ENCODE data around the gene PRAMEF11.

The PRAMEF11 gene

GRCh38 chr1:12775443-12775842, 55.8 kb downstream of the PRAMEF11 start:
- H3K4me2 ChIP-seq, result no peak overlapping the region
- H3K4me3 ChIP-seq, result no peak overlapping the region
- H3K36me3 ChIP-seq, result no peaks in the 10 kb centered on the region
- no peak overlapping the region for H3K27ac ChIP-seq
- no peaks in the 10 kb centered on the region for H3K27me3 ChIP-seq
- H4K20me1 ChIP-seq, result no peaks in the 10 kb centered on the region
- no peak overlapping the region for H3K9ac ChIP-seq
- H3K9me3 ChIP-seq (replicated peaks in 1 of 11), result peaks cover 0 to 3% (median 0%) of the 10 kb centered on the region in 11 experiments; a peak in 1 of 22 replicates
- H3K4me1 ChIP-seq, result no peaks in the 10 kb centered on the region
- no peak for TF ChIP-seq Cebpa-rat (IDR thresholded peaks at IDR 0.05)

DNA sequence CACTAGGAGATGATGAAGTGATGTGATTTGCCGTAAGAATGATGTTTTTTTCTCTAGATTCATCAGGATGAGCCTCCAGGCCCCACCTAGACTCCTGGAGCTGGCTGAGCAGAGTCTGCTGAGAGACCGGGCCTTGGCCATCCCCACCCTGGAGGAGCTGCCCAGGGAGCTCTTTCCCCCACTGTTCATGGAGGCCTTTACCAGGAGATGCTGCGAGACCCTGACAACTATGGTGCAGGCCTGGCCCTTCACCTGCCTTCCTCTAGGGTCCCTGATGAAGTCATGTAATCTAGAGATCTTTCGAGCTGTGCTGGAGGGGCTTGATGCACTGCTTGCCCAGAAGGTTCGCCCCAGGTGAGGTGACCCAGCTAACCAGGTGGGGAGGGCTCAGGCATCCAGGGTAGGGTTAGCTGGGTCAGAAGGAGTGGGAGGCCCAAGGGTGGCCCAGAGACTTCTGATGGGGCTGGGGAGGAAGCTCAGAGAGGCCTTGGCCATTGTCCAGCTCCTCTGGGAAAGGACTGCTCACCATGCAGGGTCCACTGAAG, 56.3 kb downstream of the PRAMEF11 start:
- H3K36me3 ChIP-seq, result no peaks in the 10 kb centered on the region
- peaks cover 0 to 3% (median 0%) of the 10 kb centered on the region in 11 experiments; a peak in 1 of 22 replicates for H3K9me3 ChIP-seq (replicated peaks in 1 of 11)
- H3K4me3 ChIP-seq, result no peak overlapping the region
- H4K20me1 ChIP-seq, result no peaks in the 10 kb centered on the region
- H3K27me3 ChIP-seq, result no peaks in the 10 kb centered on the region
- H3K4me2 ChIP-seq, result no peak overlapping the region
- no peak for TF ChIP-seq Cebpa-rat (IDR thresholded peaks at IDR 0.05)
- no peak overlapping the region for H3K27ac ChIP-seq
- H3K9ac ChIP-seq, result no peak overlapping the region
- no peaks in the 10 kb centered on the region for H3K4me1 ChIP-seq
